Smooth muscle cell (in vitro differentiated cells): Measurements from ENCODE around the gene PKM. TPM values are rescaled to one million over a fixed set of nuclear protein-coding genes. Genes with fewer than 3 reads are reported as not detected.

Experiments
- DNase-seq: peaks from one replicate; lab custom pipeline; 2025; ENCODE audit not compliant: unreplicated experiment; lab: John Stamatoyannopoulos, UW
- H2AFZ ChIP-seq: fragments of 200-600 bp; sonication (generic); 2 replicates; pipeline ENCODE4 v1.6.0; 2016; ENCODE audit warnings: antibody characterized with exemption, low read depth, mild to moderate bottlenecking
- H3F3A ChIP-seq: fragments of 200-600 bp; sonication (generic); 2 replicates; pipeline ENCODE4 v1.6.0; 2017; ENCODE audit warnings: antibody characterized with exemption, low read depth
- H3K27ac ChIP-seq: fragments of 200-600 bp; sonication (generic); 2 replicates; pipeline ENCODE4 v1.5.1; 2016; ENCODE audit warnings: low read depth, mild to moderate bottlenecking
- H3K27me3 ChIP-seq: fragments of 200-600 bp; sonication (generic); 2 replicates; pipeline ENCODE4 v1.6.1; 2016; ENCODE audit warnings: low read depth, mild to moderate bottlenecking
- H3K36me3 ChIP-seq: fragments of 200-600 bp; sonication (generic); 2 replicates; pipeline ENCODE4 v1.5.1; 2016; ENCODE audit warnings: low read depth
- H3K4me1 ChIP-seq: fragments of 200-600 bp; sonication (generic); 2 replicates; pipeline ENCODE4 v1.5.1; 2016; ENCODE audit warnings: low read depth
- H3K4me2 ChIP-seq: fragments of 200-600 bp; sonication (generic); 2 replicates; pipeline ENCODE4 v1.6.0; 2016; ENCODE audit warnings: mild to moderate bottlenecking
- H3K4me3 ChIP-seq: fragments of 200-600 bp; sonication (generic); 2 replicates; pipeline ENCODE4 v1.5.1; 2016; ENCODE audit warnings: mild to moderate bottlenecking
- H3K79me2 ChIP-seq: fragments of 200-600 bp; sonication (generic); 2 replicates; pipeline ENCODE4 v1.6.0; 2016; ENCODE audit warnings: low read depth, mild to moderate bottlenecking
- H3K9ac ChIP-seq: fragments of 200-600 bp; sonication (generic); 2 replicates; pipeline ENCODE4 v1.6.0; 2016; ENCODE audit warnings: low read depth
- H3K9me3 ChIP-seq: fragments of 200-600 bp; sonication (generic); replicated peaks from 2 replicates; pipeline ENCODE4 v1.5.1; 2016; ENCODE audit warnings: low read depth
- H4K20me1 ChIP-seq: fragments of 200-600 bp; sonication (generic); 2 replicates; pipeline ENCODE4 v1.6.0; 2016; ENCODE audit warnings: low read depth
- WGBS: methylation state at CpG from one replicate; pipeline ENCODE4 v1.1.7; 2016; ENCODE audit warnings: low lambda C conversion rate; 5-methylcytosine and 5-hydroxymethylcytosine counted together
- polyA plus RNA-seq: library from polyadenylated mRNA; unstranded; fragments of >200 nt; fragmentation: Nextera tagmentation; extraction: Ambion mirVana; gene quantifications from 2 replicates; pipeline ENCODE4 v1.2.1, GENCODE V29; 2016
- total RNA-seq: library from RNA; depleted of rRNA; stranded (reverse); fragments of >200 nt; gene quantifications from 2 replicates; pipeline ENCODE4 v1.2.3, GENCODE V29; 2014
- TF ChIP-seq, protein P1 (sequence below): fragments of 200-600 bp; sonication (generic); IDR thresholded peaks from 2 replicates; pipeline ENCODE4 v1.5.1; 2017; ENCODE audit warnings: borderline replicate concordance, mild to moderate bottlenecking, antibody characterized with exemption; ENCODE audit not compliant: insufficient read depth, poor library complexity, severe bottlenecking

The PKM gene
- total and polyA plus RNA-seq, 2 experiments from 2014 or later: 1,125 to 1,598 TPM

DNA sequence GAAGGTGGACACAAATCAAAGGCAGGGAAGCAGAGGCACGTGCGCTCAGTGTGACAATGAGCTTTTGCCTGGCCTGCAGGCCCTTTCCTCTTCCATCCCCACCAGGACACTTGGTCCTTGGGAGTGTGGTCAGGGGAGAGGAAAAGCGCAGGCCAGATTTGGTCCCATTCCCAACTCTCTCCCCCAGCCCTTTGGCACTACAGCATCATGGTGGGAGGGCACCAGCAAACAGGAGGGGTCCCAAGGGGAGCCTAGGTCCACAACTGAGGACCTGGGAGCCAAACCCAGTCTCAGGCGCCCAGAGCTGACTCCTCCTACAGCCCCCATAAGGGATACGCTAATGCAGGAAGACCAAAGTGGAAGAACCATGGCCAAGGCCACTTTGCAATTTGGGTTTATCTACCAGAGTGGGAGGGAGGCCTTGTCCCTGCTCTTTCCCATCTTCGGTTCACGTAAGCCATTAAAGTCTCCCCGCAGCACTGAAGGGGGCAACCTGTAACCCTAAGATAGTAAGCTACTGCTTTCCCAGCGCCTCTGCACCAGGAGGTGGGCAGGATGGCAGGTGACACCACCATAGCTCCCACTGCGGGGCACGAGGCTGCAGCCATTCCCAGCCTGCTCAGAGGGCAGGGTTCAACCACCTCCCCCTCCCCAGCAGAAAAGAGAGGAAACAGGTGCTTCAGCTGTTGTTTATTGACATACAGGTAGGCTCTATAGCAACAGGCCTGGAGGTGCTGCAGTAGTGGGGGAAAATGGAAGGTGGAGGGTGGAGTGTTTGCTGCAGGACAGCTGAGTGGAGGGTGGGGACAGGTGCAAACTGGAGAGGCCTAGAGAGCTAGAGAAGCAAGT, 32.4 kb downstream of the PKM start:
- Histone ChIP-seq H4K20me1 (peaks cover 58% of the 10 kb centered on the region), H3K4me2 (no peak overlapping the region), H2AFZ (no peak overlapping the region), H3K36me3 (peaks cover 22% of the 10 kb centered on the region), H3F3A (peaks cover 52% of the 10 kb centered on the region), H3K4me1 (no peaks in the 10 kb centered on the region), H3K9me3 (no peaks in the 10 kb centered on the region), H3K27me3 (no peaks in the 10 kb centered on the region), H3K79me2 (peaks cover under 1% of the 10 kb centered on the region), H3K9ac (no peak overlapping the region), H3K4me3 (no peak overlapping the region), H3K27ac (no peak overlapping the region)
- TF ChIP-seq, protein P1, sequence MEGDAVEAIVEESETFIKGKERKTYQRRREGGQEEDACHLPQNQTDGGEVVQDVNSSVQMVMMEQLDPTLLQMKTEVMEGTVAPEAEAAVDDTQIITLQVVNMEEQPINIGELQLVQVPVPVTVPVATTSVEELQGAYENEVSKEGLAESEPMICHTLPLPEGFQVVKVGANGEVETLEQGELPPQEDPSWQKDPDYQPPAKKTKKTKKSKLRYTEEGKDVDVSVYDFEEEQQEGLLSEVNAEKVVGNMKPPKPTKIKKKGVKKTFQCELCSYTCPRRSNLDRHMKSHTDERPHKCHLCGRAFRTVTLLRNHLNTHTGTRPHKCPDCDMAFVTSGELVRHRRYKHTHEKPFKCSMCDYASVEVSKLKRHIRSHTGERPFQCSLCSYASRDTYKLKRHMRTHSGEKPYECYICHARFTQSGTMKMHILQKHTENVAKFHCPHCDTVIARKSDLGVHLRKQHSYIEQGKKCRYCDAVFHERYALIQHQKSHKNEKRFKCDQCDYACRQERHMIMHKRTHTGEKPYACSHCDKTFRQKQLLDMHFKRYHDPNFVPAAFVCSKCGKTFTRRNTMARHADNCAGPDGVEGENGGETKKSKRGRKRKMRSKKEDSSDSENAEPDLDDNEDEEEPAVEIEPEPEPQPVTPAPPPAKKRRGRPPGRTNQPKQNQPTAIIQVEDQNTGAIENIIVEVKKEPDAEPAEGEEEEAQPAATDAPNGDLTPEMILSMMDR: no peak
- DNase-seq: no peak
- 79% methylated on average over 11 of the region's 11 CpGs for WGBS

DNA sequence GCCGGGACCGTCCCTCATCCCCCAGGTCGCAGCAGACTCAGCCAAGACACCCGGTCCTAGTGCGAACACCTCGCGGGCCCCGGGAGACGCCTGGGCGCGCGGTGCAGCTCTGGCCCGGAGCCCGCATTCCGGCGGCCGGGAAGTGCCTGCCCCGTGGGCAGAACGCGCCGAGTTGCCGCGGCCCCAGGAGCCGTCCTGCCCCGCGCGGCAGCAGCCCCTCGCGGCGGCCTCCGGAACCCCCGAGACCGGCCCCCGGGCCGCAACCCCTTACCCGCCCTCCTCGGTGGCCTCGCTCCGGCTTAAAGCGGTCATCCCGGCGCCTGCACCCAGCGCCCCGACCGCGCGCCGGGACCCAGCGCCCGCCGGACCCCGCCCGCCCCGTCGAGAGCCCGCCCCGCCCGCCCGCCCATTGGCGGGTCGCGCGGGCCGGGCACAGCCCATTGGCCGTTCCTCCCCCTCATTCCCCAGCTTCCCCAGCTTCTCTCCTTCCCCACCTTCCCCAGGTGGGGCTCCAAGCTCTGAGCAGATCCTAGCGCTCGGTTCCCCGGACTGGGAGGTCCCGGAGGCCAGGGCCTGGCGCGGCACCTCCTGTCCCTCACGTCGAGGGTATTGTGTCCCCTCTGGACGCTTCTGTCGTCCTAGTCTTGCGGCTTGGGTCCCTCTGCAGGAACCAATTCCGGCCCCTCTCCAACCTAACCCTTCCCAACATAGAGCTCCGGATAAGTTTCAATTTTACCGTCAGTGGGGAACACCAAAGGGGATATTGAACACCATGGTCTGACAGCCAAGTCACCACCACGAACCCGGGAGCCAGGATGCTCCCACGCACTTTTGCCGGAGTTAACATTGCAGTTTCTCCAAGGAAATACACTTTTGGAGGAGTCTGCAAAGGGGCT, 33.3 kb downstream of the PKM start, which contains the start of gene GRAMD2A:
TSS of gene GRAMD2A (minus strand) at position 328 of the 896 bp plus-strand sequence.
- H3K27ac ChIP-seq: no peak within 1 kb of the TSS
- no peaks in the 10 kb centered on the region for H3K4me1 ChIP-seq
- H3K27me3 ChIP-seq: no peaks in the 10 kb centered on the region
- peaks cover 18% of the 10 kb centered on the region for H3K36me3 ChIP-seq
- no peaks in the 10 kb centered on the region for H3K9me3 ChIP-seq
- peaks cover 44% of the 10 kb centered on the region for H3F3A ChIP-seq
- H3K9ac ChIP-seq: no peak within 1 kb of the TSS
- TF ChIP-seq, protein P1: no peak
- WGBS: 13% methylated on average over 35 of the region's 83 CpGs
- no peak within 1 kb of the TSS for H2AFZ ChIP-seq
- H4K20me1 ChIP-seq: peaks cover 49% of the 10 kb centered on the region
- no peaks in the 10 kb centered on the region for H3K79me2 ChIP-seq
- no peak for DNase-seq
- peak within 1 kb of the TSS; percentile 41 for H3K4me3 ChIP-seq
- peak within 1 kb of the TSS; percentile 81 for H3K4me2 ChIP-seq

DNA sequence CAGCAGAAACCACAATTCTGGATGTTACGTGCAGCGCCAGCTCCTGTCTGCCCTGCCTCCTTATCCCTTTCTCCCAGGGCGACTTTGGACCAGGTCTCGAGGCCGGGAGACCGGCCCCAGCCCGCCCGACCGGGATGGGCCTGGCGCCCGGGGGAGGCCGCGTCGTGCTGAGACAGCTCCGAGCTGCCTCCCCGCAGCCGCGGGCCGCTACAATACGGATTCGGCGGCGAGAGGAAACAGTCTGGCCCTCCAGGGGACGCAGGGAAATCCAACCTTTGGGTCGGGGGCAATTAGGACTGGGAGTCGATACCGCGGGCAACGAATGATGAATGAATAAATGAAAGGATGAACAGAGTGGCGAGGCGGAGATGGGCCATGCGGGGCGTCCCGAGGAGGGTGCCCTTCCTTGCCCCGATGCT, 33.9 kb downstream of the PKM start:
- Histone ChIP-seq H3K4me2 (peak overlapping the region; percentile 81), H3K27me3 (no peaks in the 10 kb centered on the region), H3K9me3 (no peaks in the 10 kb centered on the region), H4K20me1 (peaks cover 43% of the 10 kb centered on the region), H3F3A (peaks cover 39% of the 10 kb centered on the region), H3K79me2 (no peaks in the 10 kb centered on the region), H3K4me3 (peak overlapping the region; percentile 41), H3K36me3 (peaks cover 13% of the 10 kb centered on the region), H2AFZ (no peak overlapping the region), H3K4me1 (no peaks in the 10 kb centered on the region), H3K9ac (no peak overlapping the region), H3K27ac (no peak overlapping the region)
- WGBS: 12% methylated on average over 35 of the region's 35 CpGs
- no peak for DNase-seq
- TF ChIP-seq, protein P1: no peak
